ENCODE results near the gene ST6GAL1.

Gene ST6GAL1

GRCh38 chr3:186915806-186916796 is 14.2 kb upstream of the ST6GAL1 start:
- no peak for DNase-seq

GRCh38 chr3:186917512-186918312 is 12.6 kb upstream of the ST6GAL1 start:
- DNase-seq = no peak

GRCh38 chr3:186920301-186920700 is 10.0 kb upstream of the ST6GAL1 start:
- no peak for DNase-seq

GRCh38 chr3:186920796-186921195 is 9.5 kb upstream of the ST6GAL1 start:
- DNase-seq = no peak

GRCh38 chr3:186921578-186921977 is 8.7 kb upstream of the ST6GAL1 start:
- DNase-seq = no peak

- DNase-seq = no peak
Measured at GRCh38 chr3:186922224-186922623, 8.1 kb upstream of the ST6GAL1 start.

- DNase-seq = no peak
Measured at GRCh38 chr3:186922790-186923189, 7.5 kb upstream of the ST6GAL1 start.

GRCh38 chr3:186923241-186923640 is 7.1 kb upstream of the ST6GAL1 start:
- no peak for DNase-seq

- DNase-seq = no peak
Measured at GRCh38 chr3:186925826-186926225, 4.5 kb upstream of the ST6GAL1 start.

GRCh38 chr3:186929186-186929585 is 1.1 kb upstream of the ST6GAL1 start:
- DNase-seq = no peak

- DNase-seq = no peak
Measured at GRCh38 chr3:186929685-186930084, 641 bp upstream of the ST6GAL1 start.

- DNase-seq = peak; percentile 76
Measured at GRCh38 chr3:186930641-186931531, 560 bp downstream of the ST6GAL1 start.

GRCh38 chr3:186931532-186932280 is 1.4 kb downstream of the ST6GAL1 start:
- DNase-seq = peak; percentile 74

GRCh38 chr3:186932281-186933181 is 2.2 kb downstream of the ST6GAL1 start:
- DNase-seq = no peak

GRCh38 chr3:186933816-186934215 is 3.5 kb downstream of the ST6GAL1 start:
- DNase-seq = no peak

- no peak for DNase-seq
Measured at GRCh38 chr3:186935133-186935532, 4.8 kb downstream of the ST6GAL1 start.

- no peak for DNase-seq
Measured at GRCh38 chr3:186937017-186937875, 6.9 kb downstream of the ST6GAL1 start.

- no peak for DNase-seq
Measured at GRCh38 chr3:186938716-186939115, 8.4 kb downstream of the ST6GAL1 start.

GRCh38 chr3:186939536-186939935 is 9.2 kb downstream of the ST6GAL1 start:
- DNase-seq = no peak

- DNase-seq = no peak
Measured at GRCh38 chr3:186940967-186941366, 10.6 kb downstream of the ST6GAL1 start.
